Measurements from ENCODE around the gene MED12L. TPM values are rescaled to one million over a fixed set of nuclear protein-coding genes. Genes with fewer than 3 reads are reported as not detected.

The MED12L gene
- total and polyA plus RNA-seq, 9 of the 15 experiments (the other 6 are each of a cell fraction or from before 2014, with no cell fraction given), result not detected

GRCh38 chr3:151182349-151183079, 97.0 kb downstream of the MED12L start:
- in situ Hi-C loops (cut with MboI) (no loop called here), intact Hi-C loops (cut with micrococcal nuclease) (no loop called here)
- no peak for TF ChIP-seq ZNF197 (CRISPR knock-in tag; IDR thresholded peaks at IDR 0.05; ENCODE audit: low read depth)
- Histone ChIP-seq H3K4me1 (replicated peaks in 1 of 2; ENCODE audit: control insufficient read depth in 2 of 2, insufficient read depth in 2 of 2, low read length in 2 of 2) (no peaks in the 10 kb centered on the region), H3K36me3 (ENCODE audit: control insufficient read depth, insufficient read depth, low read length) (no peaks in the 10 kb centered on the region), H3K9me1 (ENCODE audit: control insufficient read depth, insufficient read depth, low read length) (no peaks in the 10 kb centered on the region), H3K27ac (ENCODE audit: extremely low read depth, low read depth, low read length) (no peak overlapping the region), H2AFZ (ENCODE audit: low read depth, low read length) (no peak overlapping the region), H3K4me3 (no peak overlapping the region), H3K27me3 (ENCODE audit: control insufficient read depth in 2 of 2, insufficient read depth in 2 of 2, low read length in 2 of 2) (peaks cover 5 to 24% of the 10 kb centered on the region in 2 experiments; a peak in 2 of 5 replicates), H3K9me3 (replicated peaks; ENCODE audit: control insufficient read depth, insufficient read depth, low read depth, low read length) (no peaks in the 10 kb centered on the region), H3K9ac (ENCODE audit: insufficient read depth in 1 of 2, low read depth in 2 of 2, low read length in 2 of 2) (no peak overlapping the region), H4K20me1 (replicated peaks; ENCODE audit: control insufficient read depth, insufficient read depth, low read length) (no peaks in the 10 kb centered on the region), H3K4me2 (ENCODE audit: insufficient read depth, low read length) (no peak overlapping the region), H3K79me2 (ENCODE audit: control insufficient read depth, insufficient read depth, low read length) (no peaks in the 10 kb centered on the region)
- BruUV-seq (replicated peaks), result no TSS peak
- WGBS (ENCODE audit: insufficient coverage, low coverage, missing lambda C conversion rate), result 0% methylated on average over 5 of the region's 5 CpGs
- no peak for DNase-seq (ENCODE audit: extremely low read depth in 1 of 4, low spot score in 3 of 4)
- no peak for ATAC-seq
- POLR2A ChIA-PET, result no interaction called here
- FAIRE-seq, result no peak
- CTCF ChIA-PET (ENCODE audit: low intra/inter-chr PET ratio), result interaction anchor here (0.6 kb wide), 1 partner anchor 1211 kb away, joined by 3 read pairs; no protein-coding TSS in a partner anchor

GRCh38 chr3:151183265-151183671, 97.8 kb downstream of the MED12L start:
- no peak for ATAC-seq
- Histone ChIP-seq H2AFZ (ENCODE audit: low read depth, low read length) (no peak overlapping the region), H3K27ac (ENCODE audit: extremely low read depth, low read depth, low read length) (no peak overlapping the region), H3K4me2 (ENCODE audit: insufficient read depth, low read length) (no peak overlapping the region), H3K27me3 (ENCODE audit: control insufficient read depth in 2 of 2, insufficient read depth in 2 of 2, low read length in 2 of 2) (peaks cover 5 to 24% of the 10 kb centered on the region in 2 experiments; a peak in 3 of 5 replicates), H3K9me3 (replicated peaks; ENCODE audit: control insufficient read depth, insufficient read depth, low read depth, low read length) (no peaks in the 10 kb centered on the region), H4K20me1 (replicated peaks; ENCODE audit: control insufficient read depth, insufficient read depth, low read length) (no peaks in the 10 kb centered on the region), H3K79me2 (ENCODE audit: control insufficient read depth, insufficient read depth, low read length) (no peaks in the 10 kb centered on the region), H3K36me3 (ENCODE audit: control insufficient read depth, insufficient read depth, low read length) (no peaks in the 10 kb centered on the region), H3K9me1 (ENCODE audit: control insufficient read depth, insufficient read depth, low read length) (no peaks in the 10 kb centered on the region), H3K4me1 (replicated peaks in 1 of 2; ENCODE audit: control insufficient read depth in 2 of 2, insufficient read depth in 2 of 2, low read length in 2 of 2) (no peaks in the 10 kb centered on the region), H3K4me3 (no peak overlapping the region), H3K9ac (ENCODE audit: insufficient read depth in 1 of 2, low read depth in 2 of 2, low read length in 2 of 2) (no peak overlapping the region)
- FAIRE-seq, result no peak
- DNase-seq (ENCODE audit: extremely low read depth in 1 of 4, low spot score in 3 of 4), result no peak
- BruUV-seq (replicated peaks), result no TSS peak
- ChIA-PET POLR2A (no interaction called here), CTCF (ENCODE audit: low intra/inter-chr PET ratio) (no interaction called here)
- in situ Hi-C loops (cut with MboI), result no loop called here
- intact Hi-C loops (cut with micrococcal nuclease), result no loop called here
- WGBS (ENCODE audit: insufficient coverage, low coverage, missing lambda C conversion rate), result 0% methylated on average over 5 of the region's 5 CpGs
- TF ChIP-seq KLF16 (IDR thresholded peaks at IDR 0.05) (no peak), FOXO4 (CRISPR knock-in tag; IDR thresholded peaks at IDR 0.05) (no peak), CGGBP1 (CRISPR knock-in tag; IDR thresholded peaks at IDR 0.05) (no peak), MAX (CRISPR knock-in tag; IDR thresholded peaks at IDR 0.05) (no peak), FOXA1 (IDR thresholded peaks at IDR 0.05; ENCODE audit: borderline replicate concordance) (no peak), ILK (tag; IDR thresholded peaks at IDR 0.05; ENCODE audit: borderline replicate concordance, low read depth) (no peak), ZNF253 (CRISPR knock-in tag; conservative IDR thresholded peaks at IDR 0.05) (no peak), MEIS2 (IDR thresholded peaks at IDR 0.05; ENCODE audit: partially characterized antibody) (no peak), ERF (CRISPR knock-in tag; IDR thresholded peaks at IDR 0.05) (no peak), PTTG1 (tag; IDR thresholded peaks at IDR 0.05; ENCODE audit: low read depth) (no peak), TRIM25 (IDR thresholded peaks at IDR 0.05; ENCODE audit: borderline replicate concordance) (no peak)

All from K562 (cell line).